ENCODE results near the gene MT4. TPM values are rescaled to one million over a fixed set of nuclear protein-coding genes. Genes with fewer than 3 reads are reported as not detected.
A peak's percentile ranks its signal among the peaks of the same experiment; 100 is the strongest.

The MT4 gene
- total and polyA plus RNA-seq, 2 donors (not counting 3 experiments of a cell fraction or from before 2014, with no cell fraction given), result not detected

GRCh38 chr16:56610609-56611111, 45.8 kb downstream of the MT4 start:
- H3K36me3 ChIP-seq (ENCODE audit: control insufficient read depth in 2 of 2, extremely low read depth in 1 of 2, insufficient read depth in 2 of 2, low read length in 2 of 2), result no peaks in the 10 kb centered on the region
- H3K4me2 ChIP-seq (ENCODE audit: insufficient read depth, low read length), result peak overlapping the region; percentile 81
- peaks cover 28% of the 10 kb centered on the region for H3K79me2 ChIP-seq (ENCODE audit: control insufficient read depth, insufficient read depth, low read length)
- no peaks in the 10 kb centered on the region for H3K27me3 ChIP-seq (ENCODE audit: control insufficient read depth in 2 of 2, insufficient read depth in 2 of 2, low read length in 2 of 2)
- no peaks in the 10 kb centered on the region for H3K9me1 ChIP-seq (replicated peaks; ENCODE audit: control insufficient read depth, extremely low read depth, insufficient read depth, low read length)
- FAIRE-seq, result peak; percentile 15
- H3K9me3 ChIP-seq (replicated peaks; ENCODE audit: control insufficient read depth, insufficient read depth, low read length), result no peaks in the 10 kb centered on the region
- peak overlapping the region; percentile 95 for H3K9ac ChIP-seq (replicated peaks; ENCODE audit: extremely low read depth, insufficient read depth, low read length)
- H2AFZ ChIP-seq (ENCODE audit: low read depth, low read length), result no peak overlapping the region
- no peak for DNase-seq (ENCODE audit: low read depth, low spot score)
- dilution Hi-C loops (cut with MboI; ENCODE audit: extremely low pct_ligation_motif_present, low sequenced_read_pairs) (no loop called here), intact Hi-C loops (cut with micrococcal nuclease) (no loop called here)
- no peaks in the 10 kb centered on the region for H4K20me1 ChIP-seq (replicated peaks; ENCODE audit: control insufficient read depth, extremely low read depth, insufficient read depth, low read length)
- POLR2A ChIA-PET, result interaction anchor here (4.5 kb wide), 1 partner anchor 15 kb away, joined by 51 read pairs; the partner anchor contains the start of gene MT1E
- H3K4me3 ChIP-seq (replicated peaks in 1 of 3; ENCODE audit: insufficient read depth in 1 of 3, low read depth in 1 of 3, low read length in 3 of 3), result peak overlapping the region in 1 of 3 experiments; percentile 93
- CTCF ChIA-PET, result interaction anchor here (1.2 to 2.5 kb wide), 4 partner anchors 10 to 97 kb away, joined by 3 to 8 read pairs (median 5); no protein-coding TSS in a partner anchor
- H3K27ac ChIP-seq (ENCODE audit: insufficient read depth, low read depth, low read length), result peak overlapping the region; percentile 99
- TF ChIP-seq, protein P1, sequence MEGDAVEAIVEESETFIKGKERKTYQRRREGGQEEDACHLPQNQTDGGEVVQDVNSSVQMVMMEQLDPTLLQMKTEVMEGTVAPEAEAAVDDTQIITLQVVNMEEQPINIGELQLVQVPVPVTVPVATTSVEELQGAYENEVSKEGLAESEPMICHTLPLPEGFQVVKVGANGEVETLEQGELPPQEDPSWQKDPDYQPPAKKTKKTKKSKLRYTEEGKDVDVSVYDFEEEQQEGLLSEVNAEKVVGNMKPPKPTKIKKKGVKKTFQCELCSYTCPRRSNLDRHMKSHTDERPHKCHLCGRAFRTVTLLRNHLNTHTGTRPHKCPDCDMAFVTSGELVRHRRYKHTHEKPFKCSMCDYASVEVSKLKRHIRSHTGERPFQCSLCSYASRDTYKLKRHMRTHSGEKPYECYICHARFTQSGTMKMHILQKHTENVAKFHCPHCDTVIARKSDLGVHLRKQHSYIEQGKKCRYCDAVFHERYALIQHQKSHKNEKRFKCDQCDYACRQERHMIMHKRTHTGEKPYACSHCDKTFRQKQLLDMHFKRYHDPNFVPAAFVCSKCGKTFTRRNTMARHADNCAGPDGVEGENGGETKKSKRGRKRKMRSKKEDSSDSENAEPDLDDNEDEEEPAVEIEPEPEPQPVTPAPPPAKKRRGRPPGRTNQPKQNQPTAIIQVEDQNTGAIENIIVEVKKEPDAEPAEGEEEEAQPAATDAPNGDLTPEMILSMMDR (IDR thresholded peaks at IDR 0.05; ENCODE audit: extremely low read depth in 1 of 2, insufficient read depth in 1 of 2, low read depth in 1 of 2, low read length in 2 of 2), result no peak
- TF ChIP-seq POLR2AphosphoS5 (IDR thresholded peaks at IDR 0.05; ENCODE audit: insufficient read depth, low read depth, low read length), result no peak
- TF ChIP-seq JUN (IDR thresholded peaks at IDR 0.05; ENCODE audit: borderline replicate concordance, insufficient read depth, insufficient read length, low read depth), result no peak
- no peak for TF ChIP-seq MYC (IDR thresholded peaks at IDR 0.05; ENCODE audit: low read depth, low read length)
- no peak for TF ChIP-seq FOS (IDR thresholded peaks at IDR 0.05; ENCODE audit: borderline replicate concordance, insufficient read depth, low read length)
- no peak for TF ChIP-seq EZH2 (IDR thresholded peaks at IDR 0.05; ENCODE audit: borderline replicate concordance, low read depth, low read length, severe bottlenecking)
- peaks cover 74% of the 10 kb centered on the region for H3K4me1 ChIP-seq (ENCODE audit: control insufficient read depth, extremely low read depth, insufficient read depth, low read length)
- BruUV-seq (replicated peaks), result no TSS peak

Data from endothelial cell of umbilical vein (primary cell).